ENCODE results near the gene GAL3ST3.

Gene GAL3ST3

GRCh38 chr11:66068923-66069714, 20.2 kb upstream of the GAL3ST3 start:
- peak; percentile 13 for DNase-seq

DNA sequence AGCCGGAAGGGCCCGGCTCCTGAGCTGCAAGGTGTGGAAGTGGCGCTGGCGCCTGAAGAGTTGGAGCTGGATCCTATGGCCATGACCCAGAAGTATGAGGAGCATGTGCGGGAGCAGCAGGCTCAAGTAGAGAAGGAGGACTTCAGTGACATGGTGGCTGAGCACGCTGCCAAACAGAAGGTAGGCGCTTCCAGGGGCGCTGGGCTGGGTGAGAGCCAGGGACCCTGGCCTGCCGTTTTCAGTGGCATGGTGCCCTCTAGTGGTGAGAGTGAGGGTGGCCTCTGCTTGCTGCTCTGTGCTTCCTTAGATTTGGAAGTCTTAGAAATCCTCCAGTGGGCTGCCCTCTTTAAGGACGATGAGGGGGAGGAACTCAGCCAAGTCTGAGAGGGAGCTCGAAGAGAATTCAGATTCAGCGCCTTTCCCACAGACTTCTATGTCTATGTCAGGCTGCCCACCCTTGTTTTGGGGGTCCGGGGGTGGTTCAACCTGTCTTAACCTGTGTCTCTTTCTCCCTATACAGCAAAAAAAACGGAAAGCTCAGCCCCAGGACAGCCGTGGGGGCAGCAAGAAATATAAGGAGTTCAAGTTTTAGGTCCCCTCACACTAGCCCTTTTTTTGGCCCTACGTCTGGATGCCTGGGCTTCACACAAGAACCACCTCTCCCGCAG, 19.3 kb upstream of the GAL3ST3 start:
- peak; percentile 61 for DNase-seq

DNA sequence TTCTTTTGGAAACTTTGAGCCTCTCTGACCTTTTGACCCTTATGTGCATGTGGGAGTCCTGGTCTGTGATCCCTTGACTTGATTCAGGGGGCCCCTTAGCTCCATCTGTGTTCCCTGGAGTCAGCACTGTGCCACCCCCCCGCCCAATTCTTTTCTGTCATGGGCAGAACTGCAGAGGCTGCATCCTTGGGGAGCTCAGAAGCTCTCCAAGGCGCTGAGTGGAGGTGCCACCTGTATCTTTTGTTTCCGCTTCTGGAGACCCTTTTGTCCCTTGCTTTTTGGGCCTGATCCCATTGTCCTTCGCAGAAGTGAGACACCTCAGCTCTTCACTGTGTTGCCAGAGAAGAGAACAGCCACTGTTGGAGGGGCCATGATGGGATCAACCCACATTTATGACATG, 18.7 kb upstream of the GAL3ST3 start:
- no peak for DNase-seq

GRCh38 chr11:66066751-66067150, 17.8 kb upstream of the GAL3ST3 start:
- DNase-seq, result no peak

- DNase-seq, result no peak
Measured at GRCh38 chr11:66064571-66064970, 15.6 kb upstream of the GAL3ST3 start.

- DNase-seq, result no peak
Measured at GRCh38 chr11:66063900-66064299, 14.9 kb upstream of the GAL3ST3 start.

DNA sequence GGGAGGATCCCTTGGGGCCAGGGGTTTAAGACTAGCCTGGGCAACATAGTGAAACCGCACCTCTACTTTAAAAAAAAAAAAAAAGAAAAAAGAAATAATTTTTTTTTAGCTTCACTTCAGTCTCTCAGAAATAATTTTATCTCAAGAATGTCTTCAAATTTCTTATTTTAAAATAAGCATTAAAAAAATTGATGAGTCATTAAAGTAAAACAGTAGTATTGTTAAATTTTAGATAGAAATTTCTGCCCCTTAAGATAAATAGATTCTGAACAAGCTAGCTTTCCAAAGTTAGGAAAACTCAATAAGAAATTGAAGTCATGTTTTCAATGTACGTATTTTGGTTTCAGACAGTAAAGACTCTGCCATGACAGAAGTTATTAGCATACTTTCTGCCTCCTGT, 13.4 kb upstream of the GAL3ST3 start:
- no peak for DNase-seq

GRCh38 chr11:66061268-66061667, 12.3 kb upstream of the GAL3ST3 start:
- no peak for DNase-seq

DNA sequence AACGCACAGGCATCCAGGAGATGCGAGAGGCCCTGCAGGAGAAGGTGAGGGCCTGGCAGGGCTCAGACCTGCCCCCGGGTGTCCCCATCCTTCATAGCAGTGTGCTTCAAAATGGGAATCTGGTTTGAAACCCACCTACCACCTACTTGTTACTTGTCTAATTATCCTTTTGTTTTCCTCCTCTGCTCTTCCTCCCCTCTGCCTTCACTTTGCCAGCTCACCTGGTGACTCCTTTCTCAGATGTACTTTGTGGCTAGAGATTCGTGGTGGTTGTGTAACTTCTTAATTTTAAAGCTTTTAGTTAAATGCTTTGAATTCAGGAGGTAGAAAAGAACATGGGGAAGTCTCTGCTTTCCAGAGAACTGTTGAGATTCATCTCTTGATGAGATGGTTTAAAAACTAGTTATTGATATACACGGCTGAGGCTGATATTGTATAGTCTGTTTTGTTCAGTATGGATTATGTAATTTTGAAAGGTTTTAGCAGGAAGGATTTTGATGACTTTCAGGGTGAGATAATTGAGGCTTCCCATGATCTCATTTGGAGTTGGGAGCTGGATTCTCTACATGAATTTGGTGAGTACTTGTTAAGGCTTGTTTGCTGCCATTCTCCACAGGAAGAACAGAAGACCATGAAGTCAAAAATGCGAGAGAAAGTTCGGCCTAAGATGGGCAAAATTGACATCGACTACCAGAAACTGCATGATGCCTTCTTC, 11.2 kb upstream of the GAL3ST3 start:
- DNase-seq, result no peak

DNA sequence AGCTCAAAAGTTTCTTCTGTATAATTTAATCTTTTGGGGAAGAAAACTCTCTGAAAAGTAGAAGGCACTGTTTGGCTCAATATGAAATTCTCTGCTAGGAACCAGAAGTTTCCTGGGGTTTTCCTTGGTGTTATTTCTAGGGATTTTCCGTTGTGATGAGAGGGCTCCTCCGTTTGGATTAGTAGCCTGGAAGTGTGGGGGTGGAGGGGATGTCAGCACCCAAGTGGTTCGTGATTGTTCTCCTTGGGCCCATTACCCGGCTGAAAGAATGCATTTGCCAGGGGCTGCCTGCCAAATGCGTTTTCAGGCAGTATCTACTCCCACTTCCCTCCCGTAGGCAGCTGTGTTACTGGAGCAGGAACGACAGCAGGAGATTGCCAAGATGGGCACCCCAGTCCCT, 7.5 kb upstream of the GAL3ST3 start:
- DNase-seq, result no peak

DNA sequence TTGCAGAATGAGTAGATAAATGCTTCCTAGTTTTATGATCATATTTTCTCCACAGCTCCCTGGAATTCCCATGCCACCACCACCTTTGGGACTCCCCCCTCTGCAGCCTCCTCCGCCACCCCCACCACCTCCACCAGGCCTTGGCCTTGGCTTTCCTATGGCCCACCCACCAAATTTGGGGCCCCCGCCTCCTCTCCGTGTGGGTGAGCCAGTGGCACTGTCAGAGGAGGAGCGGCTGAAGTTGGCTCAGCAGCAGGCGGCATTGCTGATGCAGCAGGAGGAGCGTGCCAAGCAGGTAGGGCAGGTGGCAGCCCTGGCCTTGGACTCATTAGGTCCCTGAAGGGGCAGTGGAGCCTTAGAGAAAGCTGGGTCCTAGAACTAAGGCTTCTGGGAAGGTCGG, 6.1 kb upstream of the GAL3ST3 start:
- DNase-seq, result no peak

DNA sequence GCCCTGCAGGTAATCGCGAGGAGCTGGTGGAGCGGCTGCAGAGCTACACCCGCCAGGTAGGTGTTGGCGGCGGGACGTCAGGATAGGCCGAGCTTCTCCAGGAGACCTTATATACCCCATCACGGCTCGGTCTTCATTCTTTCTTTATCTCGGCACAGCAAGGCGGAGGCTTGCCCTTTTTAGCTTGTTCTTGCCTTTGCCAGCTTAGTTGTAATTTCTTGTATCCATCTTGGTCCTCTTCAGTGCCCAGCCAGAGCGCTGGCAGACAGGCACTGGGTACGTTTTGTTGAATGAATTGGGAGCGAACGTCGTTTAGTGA, 3.7 kb upstream of the GAL3ST3 start:
- DNase-seq, result no peak

DNA sequence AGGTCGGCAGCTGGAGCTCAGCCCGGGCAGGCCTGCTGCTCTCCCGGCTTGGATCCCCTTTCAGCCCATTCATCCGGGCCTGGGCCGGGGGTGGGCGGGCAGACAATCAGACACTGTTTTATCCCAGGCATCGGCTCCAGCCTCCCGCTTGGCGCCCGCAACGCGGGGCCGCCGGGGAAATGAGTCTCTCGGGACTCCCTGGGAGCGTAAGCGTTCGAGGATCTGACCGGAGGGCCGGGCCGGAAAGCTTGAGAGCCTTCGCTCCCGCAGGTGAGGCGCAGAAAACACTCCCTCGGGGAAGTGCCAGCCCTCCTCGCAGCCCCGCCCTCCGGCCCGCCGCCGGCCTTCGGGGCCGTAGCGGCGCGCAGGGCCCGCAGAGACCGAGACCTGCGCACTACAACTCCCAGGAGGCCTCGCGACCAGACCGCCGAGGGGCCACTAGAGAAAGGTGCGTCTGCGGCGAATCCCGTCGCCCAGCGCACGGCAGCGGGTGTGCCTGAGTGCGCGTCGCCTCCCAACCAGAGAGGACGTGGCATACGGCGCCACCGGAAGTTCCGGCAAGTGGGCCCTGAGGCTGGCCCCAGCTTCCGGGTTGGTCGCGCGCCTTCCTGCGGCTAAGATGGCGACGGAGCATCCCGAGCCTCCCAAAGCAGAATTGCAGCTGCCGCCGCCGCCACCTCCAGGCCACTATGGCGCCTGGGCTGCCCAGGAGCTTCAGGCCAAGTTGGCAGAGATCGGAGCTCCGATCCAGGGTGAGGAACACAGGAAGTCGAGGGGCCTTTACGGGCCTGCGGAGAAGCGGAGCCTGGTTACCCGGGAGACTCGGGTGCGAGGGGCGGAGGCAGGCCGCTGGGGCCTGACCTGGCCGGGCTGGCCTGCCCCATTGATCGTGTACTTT, 3.1 kb upstream of the GAL3ST3 start, which contains the start of gene SF3B2:
TSS of gene SF3B2 (plus strand) at position 599 of the 898 bp plus-strand sequence. CDS start at position 620, 21 bp downstream.
- peak; percentile 96 for DNase-seq

- DNase-seq, result no peak
Measured at GRCh38 chr11:66051371-66051765, 2.4 kb upstream of the GAL3ST3 start.

GRCh38 chr11:66050581-66051231, 1.7 kb upstream of the GAL3ST3 start:
- no peak for DNase-seq

DNA sequence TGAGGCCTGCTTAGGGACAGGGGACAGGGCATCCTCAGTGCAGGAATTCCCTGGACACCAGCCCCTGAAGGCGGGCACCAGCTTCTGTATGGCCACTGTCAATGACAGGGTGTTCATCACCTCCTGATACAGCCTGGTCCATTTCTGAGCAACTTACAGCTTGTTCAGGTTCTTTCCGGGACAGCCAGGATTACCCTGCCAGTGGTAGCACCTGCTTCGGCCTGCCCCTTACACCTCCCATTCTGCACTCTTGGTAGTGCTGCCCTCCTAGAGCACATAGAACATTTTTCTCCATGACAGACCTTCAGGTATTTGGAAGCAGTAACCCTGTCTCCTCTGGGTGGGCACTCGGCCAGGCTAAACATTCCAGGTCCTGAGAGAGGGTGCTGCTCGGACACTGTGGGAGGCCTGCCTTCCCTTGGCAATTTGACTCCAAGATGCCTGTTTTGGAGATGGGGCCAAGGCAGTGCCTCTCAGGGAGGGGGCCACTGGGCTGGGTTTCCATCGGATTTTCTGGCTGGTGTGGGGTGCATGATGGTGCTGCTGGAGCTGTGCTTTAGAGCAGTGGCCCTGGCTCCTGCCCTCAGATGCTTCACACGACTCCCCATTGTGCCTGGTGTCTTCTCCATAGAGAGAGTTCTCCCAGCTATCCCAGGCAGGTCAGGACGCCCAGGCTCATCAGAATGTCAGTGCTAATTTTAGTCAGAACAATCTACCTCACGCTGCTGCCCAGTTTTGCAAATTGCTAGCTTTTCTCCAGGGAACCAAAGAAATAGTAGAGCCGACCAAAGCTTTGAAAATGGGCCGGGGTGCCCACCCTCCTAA, 1.2 kb downstream of the GAL3ST3 start:
- no peak for DNase-seq

- no peak for DNase-seq
Measured at GRCh38 chr11:66046901-66047300, 2.1 kb downstream of the GAL3ST3 start.

- peak; percentile 72 for DNase-seq
Measured at GRCh38 chr11:66045177-66045639, 3.8 kb downstream of the GAL3ST3 start.

GRCh38 chr11:66044757-66045156, 4.2 kb downstream of the GAL3ST3 start:
- no peak for DNase-seq

GRCh38 chr11:66042996-66043906, 5.7 kb downstream of the GAL3ST3 start:
- DNase-seq, result no peak

Measured in activated effector memory CD4-positive, alpha-beta T cell treated with Interleukin-2 at 50 U/mL for 16 hours (primary cell).